ENCODE data around the gene GRPEL1. TPM values are rescaled to one million over a fixed set of nuclear protein-coding genes. Genes with fewer than 3 reads are reported as not detected.

Gene GRPEL1
- total and polyA plus RNA-seq, 2 donors (not counting 1 experiment from before 2014, with no cell fraction given): 16.3 to 42.7 TPM

DNA sequence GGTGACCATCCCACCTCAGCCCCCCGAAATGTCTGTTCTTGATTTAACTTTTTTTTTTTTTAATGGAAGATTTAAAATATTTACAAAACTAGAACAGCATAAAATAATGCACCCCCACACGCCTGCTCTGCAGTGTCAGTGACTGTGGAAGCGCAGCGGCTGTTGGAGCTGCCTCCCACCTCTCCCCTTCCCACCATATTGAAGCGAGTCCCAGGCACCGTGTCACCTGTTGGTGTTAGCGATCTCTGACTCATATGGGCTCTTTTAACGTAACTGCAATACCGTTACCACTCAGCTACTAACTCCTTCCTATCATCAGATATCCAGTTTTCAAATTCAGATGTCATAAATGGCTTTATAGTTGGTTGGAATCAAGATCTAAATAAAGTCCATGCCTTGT lies 41.8 kb downstream of the GRPEL1 start:
- Histone ChIP-seq H3K9me3 (ENCODE audit: control insufficient read depth, insufficient read depth, low read depth, low read length) (no peaks in the 10 kb centered on the region), H2AFZ (ENCODE audit: low read length) (no peak overlapping the region), H3K27me3 (ENCODE audit: control insufficient read depth, insufficient read depth, low read length) (no peaks in the 10 kb centered on the region), H3K36me3 (ENCODE audit: control insufficient read depth, insufficient read depth, low read length) (peaks cover 9% of the 10 kb centered on the region), H3K4me1 (ENCODE audit: control insufficient read depth, extremely low read depth, insufficient read depth, low read length) (peaks cover 7% of the 10 kb centered on the region), H3K79me2 (ENCODE audit: control insufficient read depth, insufficient read depth, low read length) (no peaks in the 10 kb centered on the region), H3K9ac (ENCODE audit: insufficient read depth, low read length) (no peak overlapping the region), H4K20me1 (ENCODE audit: control insufficient read depth, extremely low read depth, insufficient read depth, low read length) (no peaks in the 10 kb centered on the region), H3K4me2 (ENCODE audit: extremely low read depth, insufficient read depth, low read length) (no peak overlapping the region), H3K27ac (ENCODE audit: insufficient read depth, low read length) (no peak overlapping the region), H3K4me3 (replicated peaks in 1 of 4; ENCODE audit: control extremely low read depth in 1 of 4, insufficient read depth in 1 of 4, low read depth in 3 of 4, low read length in 4 of 4) (no peak overlapping the region)
- no peak for DNase-seq (ENCODE audit: low read depth in 2 of 2)
- TF ChIP-seq, protein P1, sequence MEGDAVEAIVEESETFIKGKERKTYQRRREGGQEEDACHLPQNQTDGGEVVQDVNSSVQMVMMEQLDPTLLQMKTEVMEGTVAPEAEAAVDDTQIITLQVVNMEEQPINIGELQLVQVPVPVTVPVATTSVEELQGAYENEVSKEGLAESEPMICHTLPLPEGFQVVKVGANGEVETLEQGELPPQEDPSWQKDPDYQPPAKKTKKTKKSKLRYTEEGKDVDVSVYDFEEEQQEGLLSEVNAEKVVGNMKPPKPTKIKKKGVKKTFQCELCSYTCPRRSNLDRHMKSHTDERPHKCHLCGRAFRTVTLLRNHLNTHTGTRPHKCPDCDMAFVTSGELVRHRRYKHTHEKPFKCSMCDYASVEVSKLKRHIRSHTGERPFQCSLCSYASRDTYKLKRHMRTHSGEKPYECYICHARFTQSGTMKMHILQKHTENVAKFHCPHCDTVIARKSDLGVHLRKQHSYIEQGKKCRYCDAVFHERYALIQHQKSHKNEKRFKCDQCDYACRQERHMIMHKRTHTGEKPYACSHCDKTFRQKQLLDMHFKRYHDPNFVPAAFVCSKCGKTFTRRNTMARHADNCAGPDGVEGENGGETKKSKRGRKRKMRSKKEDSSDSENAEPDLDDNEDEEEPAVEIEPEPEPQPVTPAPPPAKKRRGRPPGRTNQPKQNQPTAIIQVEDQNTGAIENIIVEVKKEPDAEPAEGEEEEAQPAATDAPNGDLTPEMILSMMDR (conservative IDR thresholded peaks at IDR 0.05 in 1 of 2, IDR thresholded peaks at IDR 0.05 in 1 of 2; ENCODE audit: low read depth in 1 of 2, low read length in 2 of 2): no peak
- no peak for TF ChIP-seq EZH2 (IDR thresholded peaks at IDR 0.05; ENCODE audit: low read length, missing control alignments)

DNA sequence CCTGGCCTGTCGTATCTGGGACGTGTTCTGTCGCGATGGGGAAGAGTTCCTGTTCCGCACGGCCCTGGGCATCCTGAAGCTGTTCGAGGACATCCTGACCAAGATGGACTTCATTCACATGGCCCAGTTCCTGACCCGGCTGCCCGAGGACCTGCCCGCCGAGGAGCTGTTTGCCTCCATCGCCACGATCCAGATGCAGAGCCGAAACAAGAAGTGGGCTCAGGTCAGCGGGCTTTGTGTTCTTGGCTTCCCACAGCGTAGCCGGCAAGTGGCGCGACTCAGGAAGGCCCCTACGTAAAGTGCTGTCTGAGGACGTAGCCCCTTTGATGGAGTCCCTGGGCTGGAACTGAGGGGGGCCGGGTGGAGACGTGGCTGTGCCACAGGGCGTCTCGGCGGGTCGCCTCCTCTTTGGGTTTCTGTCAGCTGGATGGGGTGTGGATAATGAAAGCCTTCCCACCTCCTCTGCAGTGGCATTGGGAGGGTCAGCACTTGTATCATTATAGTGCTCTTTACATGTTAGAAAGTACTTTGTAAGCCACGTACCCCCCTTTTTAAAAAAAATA lies 42.7 kb downstream of the GRPEL1 start:
- H2AFZ ChIP-seq (ENCODE audit: low read length): no peak overlapping the region
- H3K9ac ChIP-seq (ENCODE audit: insufficient read depth, low read length): no peak overlapping the region
- DNase-seq (ENCODE audit: low read depth in 2 of 2): no peak
- H3K9me3 ChIP-seq (ENCODE audit: control insufficient read depth, insufficient read depth, low read depth, low read length): no peaks in the 10 kb centered on the region
- no peak overlapping the region for H3K27ac ChIP-seq (ENCODE audit: insufficient read depth, low read length)
- H4K20me1 ChIP-seq (ENCODE audit: control insufficient read depth, extremely low read depth, insufficient read depth, low read length): no peaks in the 10 kb centered on the region
- no peaks in the 10 kb centered on the region for H3K79me2 ChIP-seq (ENCODE audit: control insufficient read depth, insufficient read depth, low read length)
- no peaks in the 10 kb centered on the region for H3K27me3 ChIP-seq (ENCODE audit: control insufficient read depth, insufficient read depth, low read length)
- no peak overlapping the region for H3K4me3 ChIP-seq (replicated peaks in 1 of 4; ENCODE audit: control extremely low read depth in 1 of 4, insufficient read depth in 1 of 4, low read depth in 3 of 4, low read length in 4 of 4)
- TF ChIP-seq, protein P1 (conservative IDR thresholded peaks at IDR 0.05 in 1 of 2, IDR thresholded peaks at IDR 0.05 in 1 of 2; ENCODE audit: low read depth in 1 of 2, low read length in 2 of 2): no peak
- TF ChIP-seq EZH2 (IDR thresholded peaks at IDR 0.05; ENCODE audit: low read length, missing control alignments): no peak
- peaks cover 7% of the 10 kb centered on the region for H3K4me1 ChIP-seq (ENCODE audit: control insufficient read depth, extremely low read depth, insufficient read depth, low read length)
- peaks cover 6% of the 10 kb centered on the region for H3K36me3 ChIP-seq (ENCODE audit: control insufficient read depth, insufficient read depth, low read length)
- H3K4me2 ChIP-seq (ENCODE audit: extremely low read depth, insufficient read depth, low read length): no peak overlapping the region

DNA sequence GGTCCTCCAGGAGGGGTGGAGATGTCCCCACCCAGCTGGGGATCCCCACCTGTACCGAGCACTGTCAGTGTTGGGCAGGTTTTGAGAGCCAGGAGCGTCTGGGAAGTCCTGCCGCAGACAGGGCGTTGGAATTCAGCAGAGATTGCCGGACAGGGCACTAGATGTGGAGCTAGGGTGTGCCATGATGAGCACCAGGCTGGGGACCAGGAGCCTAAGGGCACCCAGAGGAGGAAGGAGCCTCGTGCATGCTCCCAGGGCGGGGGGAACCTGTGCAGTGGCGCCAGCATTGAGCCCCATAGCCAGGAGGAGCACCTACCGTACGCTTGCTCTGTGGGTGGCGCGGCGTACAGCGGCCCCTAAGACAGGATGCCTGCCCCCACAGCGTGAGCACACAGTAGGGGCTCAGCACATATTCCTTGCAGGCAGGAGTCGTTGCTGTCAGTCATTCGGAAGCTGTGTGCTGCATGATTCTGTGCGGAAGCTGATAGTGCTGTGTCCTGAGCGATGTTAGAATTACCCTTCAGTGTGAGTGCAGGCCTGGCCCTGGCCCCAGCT lies 43.5 kb downstream of the GRPEL1 start:
- Histone ChIP-seq H3K27me3 (ENCODE audit: control insufficient read depth, insufficient read depth, low read length) (no peaks in the 10 kb centered on the region), H3K9me3 (ENCODE audit: control insufficient read depth, insufficient read depth, low read depth, low read length) (no peaks in the 10 kb centered on the region), H3K4me2 (ENCODE audit: extremely low read depth, insufficient read depth, low read length) (no peak overlapping the region), H3K4me3 (replicated peaks in 1 of 4; ENCODE audit: control extremely low read depth in 1 of 4, insufficient read depth in 1 of 4, low read depth in 3 of 4, low read length in 4 of 4) (no peak overlapping the region), H3K9ac (ENCODE audit: insufficient read depth, low read length) (no peak overlapping the region), H3K79me2 (ENCODE audit: control insufficient read depth, insufficient read depth, low read length) (no peaks in the 10 kb centered on the region), H4K20me1 (ENCODE audit: control insufficient read depth, extremely low read depth, insufficient read depth, low read length) (no peaks in the 10 kb centered on the region), H2AFZ (ENCODE audit: low read length) (no peak overlapping the region), H3K4me1 (ENCODE audit: control insufficient read depth, extremely low read depth, insufficient read depth, low read length) (peaks cover 7% of the 10 kb centered on the region), H3K27ac (ENCODE audit: insufficient read depth, low read length) (no peak overlapping the region), H3K36me3 (ENCODE audit: control insufficient read depth, insufficient read depth, low read length) (peaks cover 4% of the 10 kb centered on the region)
- DNase-seq (ENCODE audit: low read depth in 2 of 2): no peak
- TF ChIP-seq, protein P1 (conservative IDR thresholded peaks at IDR 0.05 in 1 of 2, IDR thresholded peaks at IDR 0.05 in 1 of 2; ENCODE audit: low read depth in 1 of 2, low read length in 2 of 2): no peak
- TF ChIP-seq EZH2 (IDR thresholded peaks at IDR 0.05; ENCODE audit: low read length, missing control alignments): no peak

All from fibroblast of lung (primary cell).